HS-5 (cell line): ENCODE data around the gene IFITM5.
"Not testable (repeated sequence)": the region's sequence is repeated elsewhere in the genome, so short reads cannot be mapped to it uniquely, and the experiment has no call there.

Source experiments
- DNase-seq: peaks from one replicate; pipeline ENCODE4 v3.0.0-alpha.2; 2012; ENCODE audit warnings: low read depth

Gene IFITM5

DNA sequence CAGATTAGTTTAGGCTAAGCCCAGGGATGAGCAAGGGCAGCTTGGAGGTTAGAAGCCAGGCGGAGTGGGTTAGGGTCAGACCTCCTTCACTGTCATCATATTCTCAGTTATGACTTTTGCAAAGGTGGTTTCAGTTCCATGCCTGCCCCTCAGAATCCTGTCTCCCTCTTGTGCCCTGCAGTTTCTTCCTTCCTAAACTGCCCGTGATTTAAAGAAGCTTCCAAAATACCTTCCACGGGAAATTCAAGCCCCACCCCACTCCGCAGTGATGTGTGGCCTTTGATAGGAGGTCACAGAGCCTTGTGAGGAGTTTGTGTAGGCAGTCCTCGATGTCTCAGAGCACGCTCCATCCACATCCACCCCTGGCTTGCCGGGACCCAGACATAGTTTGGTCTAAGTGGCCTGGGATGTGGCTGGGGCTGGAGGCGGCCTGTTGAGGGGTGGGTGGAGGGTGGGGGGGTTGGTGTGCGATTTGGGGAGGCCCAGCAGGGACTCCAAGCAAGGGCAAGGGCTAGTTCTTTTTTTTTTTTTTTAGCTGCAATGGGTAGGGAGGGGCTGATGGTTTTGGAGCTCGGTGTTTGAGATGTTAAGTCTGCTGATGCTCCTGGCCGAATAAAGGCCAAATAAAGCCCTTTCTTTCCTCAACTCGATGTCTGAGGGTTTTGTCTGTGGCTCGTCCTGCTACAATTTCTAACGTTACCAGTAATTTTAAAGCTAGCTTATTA, 12.9 kb upstream of the IFITM5 start:
- DNase-seq, result no peak

DNA sequence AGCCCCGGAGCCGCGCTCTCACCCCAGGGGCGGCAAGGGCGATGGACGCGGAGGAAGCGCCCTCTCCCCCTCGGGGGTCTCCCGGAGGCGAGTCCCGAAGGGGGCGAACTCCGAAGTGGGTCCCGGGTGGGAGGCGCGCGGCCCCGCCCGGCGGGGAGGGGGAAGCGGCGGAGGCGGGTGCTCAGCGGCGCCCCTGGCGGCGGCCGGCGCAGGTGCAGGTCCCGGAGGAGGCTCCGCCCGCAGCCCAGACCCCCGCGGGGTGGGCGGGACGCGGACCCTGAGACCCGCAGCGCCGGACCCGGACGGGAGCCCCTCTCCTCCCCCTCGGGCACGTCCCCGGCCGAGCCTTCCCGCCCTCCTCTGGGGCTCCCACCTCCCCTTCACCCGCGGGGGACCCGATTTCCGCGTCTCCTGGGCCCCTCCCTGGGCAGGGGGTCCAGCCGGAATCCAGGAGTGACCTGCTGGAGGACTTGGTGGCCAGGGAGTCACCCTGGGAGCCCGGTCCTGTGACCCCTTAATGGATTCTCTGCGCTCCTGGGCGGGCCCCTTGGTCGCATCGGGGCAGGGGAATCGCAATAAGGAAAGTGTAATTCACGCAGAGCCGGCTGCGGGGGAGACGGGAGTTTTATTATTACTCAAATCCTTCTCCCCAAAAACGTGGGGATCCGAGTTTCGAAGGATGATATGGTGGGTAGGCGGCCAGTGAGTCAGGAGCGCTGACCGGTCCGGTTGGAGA, 11.9 kb upstream of the IFITM5 start:
- not testable (repeated sequence) for DNase-seq

DNA sequence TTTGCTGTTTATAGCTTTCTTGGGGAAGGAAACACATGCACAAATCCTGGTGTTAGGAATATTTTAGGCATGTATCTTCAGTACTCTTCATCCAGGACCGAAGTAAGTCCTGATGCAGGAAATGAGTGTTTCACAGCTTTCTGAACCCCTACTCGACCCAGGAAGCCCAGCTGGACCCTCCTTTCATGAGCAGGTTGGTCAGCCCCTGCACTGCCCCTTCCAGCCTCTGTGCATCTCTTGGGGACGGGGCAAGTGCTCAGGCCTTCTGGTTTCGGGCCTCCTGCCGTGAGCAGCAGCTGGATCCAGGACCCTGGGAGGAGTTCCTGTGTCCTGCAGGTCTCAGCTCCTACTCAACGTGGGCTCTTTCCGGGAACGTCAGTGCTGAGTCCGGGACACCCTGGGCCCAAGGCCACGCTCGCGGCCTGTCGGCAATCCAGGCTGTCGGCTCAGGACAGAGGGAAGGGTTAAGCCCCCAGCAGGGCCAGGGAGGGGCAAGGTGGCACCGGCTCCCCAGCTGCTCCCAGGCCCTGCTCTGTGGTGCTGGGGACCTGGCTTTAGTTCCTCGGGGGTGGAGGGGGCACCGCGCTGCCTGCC, 10.8 kb upstream of the IFITM5 start:
- DNase-seq, result not testable (repeated sequence)

DNA sequence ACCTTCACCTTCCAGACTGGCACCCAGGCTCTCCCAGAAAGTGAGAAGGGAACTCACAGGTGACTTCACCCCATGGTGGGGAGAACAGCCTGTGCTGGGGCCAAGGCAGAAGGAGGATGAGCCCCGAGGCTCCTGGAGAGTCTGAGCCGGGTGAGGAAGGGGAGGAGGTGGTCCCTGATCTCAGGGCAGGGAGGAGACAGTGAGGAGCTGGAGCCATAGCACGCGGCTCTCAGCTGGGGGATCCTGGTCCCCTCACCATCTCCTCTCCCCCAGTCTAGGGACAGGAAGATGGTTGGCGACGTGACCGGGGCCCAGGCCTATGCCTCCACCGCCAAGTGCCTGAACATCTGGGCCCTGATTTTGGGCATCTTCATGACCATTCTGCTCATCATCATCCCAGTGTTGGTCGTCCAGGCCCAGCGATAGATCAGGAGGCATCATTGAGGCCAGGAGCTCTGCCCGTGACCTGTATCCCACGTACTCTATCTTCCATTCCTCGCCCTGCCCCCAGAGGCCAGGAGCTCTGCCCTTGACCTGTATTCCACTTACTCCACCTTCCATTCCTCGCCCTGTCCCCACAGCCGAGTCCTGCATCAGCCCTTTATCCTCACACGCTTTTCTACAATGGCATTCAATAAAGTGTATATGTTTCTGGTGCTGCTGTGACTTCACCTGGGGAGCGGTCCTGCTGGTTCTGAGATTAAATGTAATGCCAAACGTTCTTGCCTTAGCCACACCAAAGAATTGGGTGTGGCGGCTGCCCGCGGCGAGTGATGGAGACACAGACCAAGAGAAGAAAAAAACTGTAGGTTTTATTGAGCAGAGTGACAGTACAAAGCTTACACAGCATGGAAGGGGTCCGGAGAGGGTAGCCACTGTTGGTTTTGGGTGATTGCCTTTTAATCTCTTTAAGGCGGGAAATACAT, 9.7 kb upstream of the IFITM5 start:
- DNase-seq, result not testable (repeated sequence)

DNA sequence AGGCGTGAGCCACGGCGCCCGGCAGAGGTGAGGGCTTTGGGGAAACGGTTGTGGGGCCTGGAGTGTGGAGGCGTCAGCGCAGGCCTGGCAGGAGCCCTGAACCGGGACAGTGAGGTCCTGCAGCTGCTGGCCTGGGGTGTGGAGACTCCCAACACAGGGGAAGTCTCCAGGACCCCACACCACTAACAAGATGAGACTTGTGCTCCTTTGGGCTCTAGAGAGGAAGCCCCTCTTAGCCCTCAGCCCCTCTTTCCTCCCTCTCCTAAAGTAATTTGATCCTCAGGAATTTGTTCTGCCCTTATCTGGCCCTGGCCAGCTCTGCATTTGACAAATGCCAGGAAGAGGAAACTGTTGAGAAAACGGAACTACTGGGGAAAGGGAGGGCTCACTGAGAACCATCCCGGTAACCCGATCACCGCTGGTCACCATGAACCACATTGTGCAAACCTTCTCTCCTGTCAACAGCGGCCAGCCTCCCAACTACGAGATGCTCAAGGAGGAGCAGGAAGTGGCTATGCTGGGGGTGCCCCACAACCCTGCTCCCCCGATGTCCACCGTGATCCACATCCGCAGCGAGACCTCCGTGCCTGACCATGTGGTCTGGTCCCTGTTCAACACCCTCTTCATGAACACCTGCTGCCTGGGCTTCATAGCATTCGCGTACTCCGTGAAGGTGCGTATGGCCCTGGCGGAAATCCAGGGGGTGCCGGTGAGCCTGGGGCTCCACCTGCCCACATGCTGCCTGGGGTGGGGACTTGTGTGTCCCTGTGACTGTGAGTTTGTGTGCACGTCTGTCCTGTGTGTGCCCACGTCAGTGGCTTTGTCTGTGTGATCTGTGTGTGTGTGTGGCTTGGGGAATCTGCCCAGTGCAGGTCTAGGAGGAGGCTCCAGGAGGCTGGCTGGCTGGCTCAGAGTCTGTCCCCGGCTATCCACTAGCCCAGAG, 8.7 kb upstream of the IFITM5 start, which contains the start of gene IFITM2:
Gene IFITM2 (plus strand): TSS at position 51 of the 943 bp plus-strand sequence. CDS start 377 bp downstream, at position 428.
- DNase-seq, result peak; percentile 34

DNA sequence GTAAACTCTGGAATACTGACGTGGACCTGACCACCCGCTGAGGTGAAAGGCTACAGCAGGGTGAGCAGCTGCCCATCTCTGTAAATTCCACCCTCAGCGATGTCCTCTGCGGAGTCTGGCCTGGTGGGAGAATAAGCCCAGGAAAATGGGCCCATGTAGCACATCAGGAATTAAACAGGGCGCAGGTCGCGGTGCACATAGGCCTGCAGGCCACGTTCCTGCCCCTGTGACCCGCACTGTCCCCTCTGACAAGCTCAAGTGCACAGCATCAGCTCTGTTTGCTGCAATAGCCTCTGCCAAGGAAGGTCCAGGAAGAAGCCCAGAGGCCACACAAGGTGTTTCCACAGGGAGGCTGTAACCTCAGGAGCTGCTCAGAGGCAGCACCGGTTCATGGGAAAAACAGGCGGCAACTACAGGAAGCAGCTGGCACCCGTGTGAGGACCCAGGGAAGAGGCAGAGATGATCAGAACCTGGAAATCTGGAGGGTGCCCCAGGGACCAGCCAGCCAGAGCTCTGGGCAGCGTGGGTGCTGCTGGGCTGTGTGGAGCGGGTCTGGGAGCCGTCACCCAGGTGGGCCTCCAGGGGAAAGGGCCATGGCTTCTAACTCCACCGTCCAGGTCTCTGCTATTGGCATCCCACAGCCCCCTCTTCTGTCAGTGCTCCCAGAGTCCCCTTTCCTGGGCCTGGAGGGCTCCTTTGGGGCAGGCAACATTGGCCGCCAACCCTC, 7.5 kb upstream of the IFITM5 start:
- DNase-seq, result no peak

DNA sequence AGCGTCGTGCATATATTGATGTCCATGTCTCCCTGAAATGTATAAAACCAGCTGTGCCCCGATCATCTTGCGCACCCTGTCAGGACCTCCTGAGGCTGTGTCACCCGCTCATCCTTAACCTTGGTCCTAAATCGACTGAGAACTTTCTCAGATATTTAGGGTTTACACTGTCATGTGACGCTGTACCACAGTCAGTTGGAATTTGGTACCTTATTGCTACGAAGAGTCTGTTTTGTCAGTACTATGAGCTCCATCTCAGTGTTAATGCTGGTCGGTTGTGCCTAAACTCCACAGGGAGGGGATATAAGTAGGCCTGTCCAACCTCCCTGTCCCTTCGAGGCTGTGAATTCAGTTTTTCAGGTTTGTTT, 6.5 kb upstream of the IFITM5 start:
- DNase-seq, result no peak

DNA sequence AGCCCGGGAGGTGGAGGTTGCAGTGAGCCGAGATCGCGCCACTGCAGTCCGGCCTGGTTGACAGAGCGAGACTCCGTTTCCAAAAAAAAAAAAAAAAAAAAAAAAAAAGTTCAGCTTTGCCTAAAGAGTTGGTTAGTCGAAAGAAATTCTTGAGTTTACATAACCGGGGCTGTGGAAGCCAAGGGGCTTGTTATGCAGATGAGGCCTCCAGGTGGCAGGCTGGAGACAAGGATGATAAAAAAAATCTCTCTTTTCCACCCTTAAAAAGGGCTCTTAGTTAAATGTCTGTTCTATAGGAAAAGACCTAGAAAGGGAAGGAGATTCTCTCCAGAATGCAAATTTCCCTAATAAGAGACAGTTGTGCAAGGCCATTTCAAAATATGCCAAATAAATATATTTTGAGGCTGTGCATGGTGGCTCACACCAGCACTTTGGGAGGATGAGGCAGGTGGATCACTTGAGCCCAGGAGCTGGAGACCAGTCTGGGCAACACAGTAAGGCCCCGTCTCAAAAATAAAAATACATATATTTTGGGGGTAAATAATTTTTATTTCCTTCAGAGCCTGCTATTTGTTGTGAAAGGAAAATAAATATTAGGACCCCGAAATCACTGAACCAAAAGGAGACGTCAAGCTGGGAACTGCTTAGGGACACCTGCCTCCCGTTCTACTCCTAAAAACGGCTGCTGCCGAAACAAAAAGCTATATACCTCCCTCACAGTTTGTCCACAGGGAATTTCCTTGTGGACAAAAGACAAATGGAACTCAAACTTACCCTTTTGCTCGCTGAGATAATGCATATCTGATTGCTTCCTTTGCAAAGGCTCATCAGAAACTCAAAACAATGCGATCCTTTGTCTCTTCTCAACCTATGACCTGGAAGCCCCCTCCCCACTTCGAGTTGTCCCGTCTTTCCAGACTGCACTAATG, 5.9 kb upstream of the IFITM5 start:
- DNase-seq, result no peak

DNA sequence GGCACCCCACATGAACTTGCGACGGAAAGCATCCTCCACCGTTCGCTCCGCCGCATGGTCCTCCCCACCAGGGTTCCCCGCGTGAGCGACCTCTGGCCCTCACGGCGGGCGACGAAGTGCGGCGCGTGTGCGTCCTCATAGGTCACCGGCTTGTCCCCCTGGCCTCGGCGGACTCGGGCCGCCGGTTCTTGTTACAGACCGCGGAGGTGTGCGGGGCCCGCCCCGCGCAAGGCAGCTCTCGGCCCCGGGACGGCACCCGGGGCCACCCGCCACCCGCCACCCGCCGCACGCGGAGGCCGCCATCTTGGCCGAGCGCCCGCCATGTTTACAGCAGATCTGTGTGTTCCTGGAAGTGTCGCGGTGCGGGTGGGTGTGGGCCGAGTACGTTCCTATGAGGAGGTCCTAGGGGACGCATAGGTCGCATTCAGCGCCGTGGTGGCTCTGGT, 4.8 kb upstream of the IFITM5 start:
- no peak for DNase-seq

DNA sequence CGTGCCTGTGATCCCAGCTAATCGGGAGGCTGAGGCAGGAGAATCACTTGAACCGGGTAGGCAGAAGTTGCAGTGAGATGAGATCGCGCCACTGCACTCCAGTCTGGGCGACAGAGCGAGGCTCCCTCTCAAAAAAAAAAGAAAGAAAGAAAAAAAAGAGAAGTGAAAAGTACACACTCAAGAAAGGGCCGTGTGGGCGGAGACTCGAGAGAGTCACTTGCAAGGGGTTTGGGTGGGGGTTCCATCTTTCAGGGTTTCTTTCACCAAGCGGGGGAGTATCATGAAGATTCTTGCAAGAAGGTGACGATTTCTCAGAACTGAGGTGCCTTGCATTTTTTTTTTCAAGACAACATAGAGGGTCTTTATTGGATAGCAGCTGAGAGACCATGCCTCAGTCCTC, 4.0 kb upstream of the IFITM5 start:
- no peak for DNase-seq

DNA sequence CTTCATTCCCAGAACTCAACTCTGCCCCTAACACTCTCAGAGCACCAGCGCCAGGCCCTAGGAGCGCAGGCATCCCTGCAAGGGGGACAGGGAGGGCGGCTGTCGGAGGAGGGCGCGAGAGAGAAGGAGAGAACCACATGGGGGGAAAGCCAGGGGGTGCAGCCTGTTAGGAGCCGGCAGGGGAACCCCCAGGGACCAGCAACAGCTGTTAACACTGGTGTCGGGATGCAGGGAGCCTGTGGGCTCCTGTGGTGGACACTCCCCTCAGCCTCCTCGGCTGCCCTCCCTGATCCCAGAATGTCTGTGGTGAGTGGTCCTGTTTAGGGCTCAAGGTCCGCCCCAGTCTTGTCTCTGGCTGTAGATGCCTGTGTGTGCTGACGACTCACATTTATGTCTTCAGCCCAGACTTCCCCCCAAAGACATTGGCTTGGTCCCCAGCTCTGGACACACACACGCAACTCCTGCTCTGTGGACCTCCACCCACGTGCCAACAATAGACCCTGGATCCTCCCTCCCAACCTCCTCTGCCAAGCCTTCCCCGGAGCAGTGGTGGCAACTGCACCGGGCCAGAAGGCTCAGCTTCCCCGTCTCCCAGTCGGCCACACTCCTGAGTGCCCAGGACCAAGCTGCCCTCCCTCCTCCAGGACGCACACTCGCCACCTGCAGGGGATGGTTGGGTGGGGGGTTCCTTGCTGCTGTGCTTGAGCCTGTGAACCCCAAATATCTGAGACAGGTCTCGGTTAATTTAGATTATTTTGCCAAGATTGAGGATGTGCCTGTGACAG, 817 bp upstream of the IFITM5 start:
- DNase-seq, result no peak

DNA sequence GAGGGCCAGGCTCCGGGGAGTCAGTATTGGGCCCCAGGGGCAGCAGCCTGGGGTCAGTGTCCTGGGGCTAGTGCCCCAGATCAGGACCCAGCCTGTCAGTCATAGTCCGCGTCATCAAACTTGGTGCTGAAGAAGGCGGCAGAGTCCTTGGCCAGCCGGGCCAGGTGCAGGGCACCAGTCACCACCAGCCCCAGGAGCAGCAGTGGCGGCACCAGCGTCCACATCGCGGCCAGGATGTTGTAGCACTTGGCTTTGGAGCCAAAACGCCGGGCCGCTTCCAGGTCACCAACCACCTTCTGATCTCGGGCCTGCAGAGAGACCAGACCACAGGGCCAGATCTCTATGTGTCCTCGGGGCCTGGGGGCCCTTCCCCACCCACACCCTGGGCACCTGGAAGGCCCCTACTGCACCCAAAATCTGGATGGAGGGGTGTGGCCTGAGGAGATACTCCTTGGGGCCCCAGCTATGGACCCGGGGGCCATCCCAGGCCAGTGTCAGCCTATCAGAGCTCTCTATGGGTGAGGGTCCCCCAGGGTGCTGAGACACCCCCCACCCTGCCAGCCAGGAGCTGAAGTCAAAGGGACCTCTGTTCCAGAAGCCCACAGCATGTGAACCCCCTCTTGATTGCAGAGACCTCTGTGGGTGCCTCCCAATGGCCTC, 790 bp downstream of the IFITM5 start:
- no peak for DNase-seq

DNA sequence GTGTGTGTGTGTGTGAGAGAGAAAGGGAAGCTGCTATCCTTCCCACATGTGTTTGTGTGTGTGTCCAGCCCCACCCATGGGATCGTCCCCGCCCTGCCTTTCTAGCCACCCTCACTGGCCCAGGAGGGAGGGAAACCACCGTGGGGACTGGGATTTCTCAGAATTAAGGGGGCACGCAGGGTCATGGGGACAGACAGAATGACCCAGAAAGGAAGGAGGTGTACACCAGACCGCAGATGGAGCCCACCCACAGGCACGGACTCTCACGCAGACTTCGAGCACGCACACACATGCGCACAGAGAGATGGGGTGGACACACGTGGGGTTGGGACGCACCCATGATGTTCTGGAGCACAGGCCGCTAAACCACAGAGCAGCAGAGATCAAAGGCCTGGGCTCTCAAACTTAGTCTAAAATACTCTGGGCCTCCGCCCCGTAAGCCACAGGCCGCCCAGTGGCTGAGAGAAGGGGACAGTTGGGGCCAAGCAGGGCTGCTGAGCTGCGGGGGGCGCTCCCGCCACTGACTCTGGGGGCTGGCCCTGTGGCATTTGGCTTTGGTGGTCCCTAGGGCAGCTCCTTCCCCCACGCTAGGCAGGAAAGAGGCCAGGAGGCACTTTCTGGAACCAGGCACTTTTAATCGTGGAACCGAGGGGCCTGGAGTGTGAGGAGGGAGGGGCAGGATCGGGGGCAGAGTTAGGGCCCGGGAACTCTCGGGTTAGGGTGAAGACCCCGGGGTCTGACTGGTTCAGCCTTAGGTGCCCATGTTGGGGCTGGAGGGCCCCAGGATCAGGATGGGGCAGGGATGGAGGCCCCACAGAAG, 1.5 kb downstream of the IFITM5 start:
- no peak for DNase-seq

DNA sequence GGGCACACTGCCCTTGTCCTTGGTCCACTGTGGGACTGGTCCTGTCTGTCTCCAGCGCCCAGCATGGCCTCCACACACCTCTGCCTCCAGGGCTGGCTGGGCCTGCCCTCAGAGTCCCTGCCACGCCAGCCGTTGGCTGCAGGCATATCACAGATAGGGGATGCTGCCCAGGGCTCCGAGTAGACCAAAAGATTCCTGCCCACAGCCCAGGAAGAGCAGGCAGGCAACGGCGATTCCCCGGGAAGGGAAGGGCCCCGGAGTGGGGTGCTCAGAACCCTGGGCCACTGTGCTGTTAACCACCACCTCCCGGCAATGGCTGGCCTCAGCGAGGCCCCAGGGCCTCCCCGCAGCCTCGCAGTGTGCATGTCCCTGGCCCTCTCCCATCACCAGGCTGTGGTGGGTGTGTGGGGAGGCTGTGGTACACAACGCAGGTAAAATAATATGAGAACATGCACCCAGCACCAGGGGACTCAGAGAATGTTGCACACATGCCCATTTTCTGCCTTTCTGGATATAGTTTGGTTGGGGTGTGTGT, 2.2 kb downstream of the IFITM5 start:
- no peak for DNase-seq

DNA sequence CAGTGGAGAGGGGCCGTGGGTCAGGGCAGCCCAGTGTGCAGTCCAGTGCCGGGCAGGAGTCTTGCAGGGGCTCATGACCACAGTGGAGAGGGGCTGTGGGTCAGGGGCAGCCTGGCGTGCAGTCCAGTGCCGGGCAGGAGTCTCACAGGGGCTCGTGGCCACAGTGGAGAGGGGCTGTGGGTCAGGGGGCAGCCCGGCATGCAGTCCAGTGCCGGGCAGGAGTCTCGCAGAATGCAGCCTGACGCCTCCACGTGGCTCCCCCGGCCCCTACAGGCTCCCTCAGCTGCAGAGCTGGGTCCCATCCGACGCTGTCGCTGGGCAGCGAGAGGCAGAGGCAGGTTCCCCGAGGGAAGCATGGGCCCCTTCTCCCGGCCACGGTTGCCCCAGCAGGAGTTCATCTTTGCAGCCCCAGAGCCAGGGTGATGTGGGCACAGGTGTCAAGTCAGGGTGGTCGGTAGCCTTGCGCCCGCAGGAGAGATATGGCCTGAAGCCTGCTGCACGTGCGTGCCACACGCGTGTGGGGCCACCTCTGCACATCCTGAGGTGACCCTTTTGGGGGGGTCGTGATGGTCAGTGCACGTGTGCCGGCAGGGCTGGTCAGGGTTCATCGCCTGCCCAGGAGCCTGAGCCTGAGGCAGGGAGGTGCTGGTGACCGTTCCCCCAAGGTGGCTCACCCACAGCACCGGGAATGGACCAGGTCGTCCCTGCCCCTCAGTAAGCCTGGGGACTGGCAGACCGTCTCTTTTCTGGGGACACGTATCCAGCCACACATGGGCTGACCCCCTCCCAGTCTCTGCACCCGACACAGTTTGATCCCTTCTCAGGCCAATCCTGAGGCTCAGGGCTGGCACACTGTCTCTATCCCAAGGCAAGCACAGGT, 2.9 kb downstream of the IFITM5 start:
- DNase-seq, result no peak
